Fibroblast of gingiva (primary cell): ENCODE data around the gene GRIN3A.
"Not testable (repeated sequence)": the region's sequence is repeated elsewhere in the genome, so short reads cannot be mapped to it uniquely, and the experiment has no call there.

Source experiments
- DNase-seq: peaks from one replicate; pipeline ENCODE4 v3.0.0-alpha.2; 2011; ENCODE audit warnings: low read depth

Gene GRIN3A

GRCh38 chr9:101578378-101578777 lies 160.1 kb downstream of the GRIN3A start:
- no peak for DNase-seq

GRCh38 chr9:101574731-101575333 lies 163.6 kb downstream of the GRIN3A start:
- no peak for DNase-seq

GRCh38 chr9:101572316-101572715 lies 166.1 kb downstream of the GRIN3A start:
- no peak for DNase-seq

- no peak for DNase-seq
Observed at GRCh38 chr9:101571114-101571513, 167.3 kb downstream of the GRIN3A start.

- no peak for DNase-seq
Observed at GRCh38 chr9:101569741-101570501, 168.5 kb downstream of the GRIN3A start.

- no peak for DNase-seq
Observed at GRCh38 chr9:101567725-101568350, 170.6 kb downstream of the GRIN3A start.

GRCh38 chr9:101566904-101567724 lies 171.3 kb downstream of the GRIN3A start:
- peak; percentile 13 for DNase-seq

- no peak for DNase-seq
Observed at GRCh38 chr9:101564252-101564651, 174.2 kb downstream of the GRIN3A start.

GRCh38 chr9:101562966-101563365 lies 175.5 kb downstream of the GRIN3A start:
- peak; percentile 27 for DNase-seq

- no peak for DNase-seq
Observed at GRCh38 chr9:101561740-101562139, 176.7 kb downstream of the GRIN3A start.

- not testable (repeated sequence) for DNase-seq
Observed at GRCh38 chr9:101549472-101550098, 188.9 kb downstream of the GRIN3A start.

- no peak for DNase-seq
Observed at GRCh38 chr9:101543098-101543735, 195.2 kb downstream of the GRIN3A start.

- DNase-seq = no peak
Observed at GRCh38 chr9:101540069-101540468, 198.4 kb downstream of the GRIN3A start.

- no peak for DNase-seq
Observed at GRCh38 chr9:101536938-101537337, 201.5 kb downstream of the GRIN3A start.

- peak; percentile 10 for DNase-seq
Observed at GRCh38 chr9:101536351-101536750, 202.1 kb downstream of the GRIN3A start.

- DNase-seq = peak; percentile 99
Observed at GRCh38 chr9:101533334-101534204, 204.9 kb downstream of the GRIN3A start, which contains the start of gene RNF20. Gene RNF20, plus strand, starts transcription at chr9:101533853. Its CDS starts 1,571 bp downstream, at chr9:101535424.

- peak; percentile 71 for DNase-seq
Observed at GRCh38 chr9:101530076-101530711, 208.3 kb downstream of the GRIN3A start.

- no peak for DNase-seq
Observed at GRCh38 chr9:101528015-101528414, 210.4 kb downstream of the GRIN3A start.

GRCh38 chr9:101527066-101527465 lies 211.4 kb downstream of the GRIN3A start:
- DNase-seq = no peak

GRCh38 chr9:101524371-101524770 lies 214.1 kb downstream of the GRIN3A start:
- DNase-seq = no peak
